ENCODE measurements around the gene SGMS1. TPM values are rescaled to one million over a fixed set of nuclear protein-coding genes. Genes with fewer than 3 reads are reported as not detected.

SGMS1 gene
- total RNA-seq, 3 donors from 2014 or later (not counting 1 experiment from before 2014, with no cell fraction given), result 24.5 to 32.7 (median 30.4) TPM

DNA sequence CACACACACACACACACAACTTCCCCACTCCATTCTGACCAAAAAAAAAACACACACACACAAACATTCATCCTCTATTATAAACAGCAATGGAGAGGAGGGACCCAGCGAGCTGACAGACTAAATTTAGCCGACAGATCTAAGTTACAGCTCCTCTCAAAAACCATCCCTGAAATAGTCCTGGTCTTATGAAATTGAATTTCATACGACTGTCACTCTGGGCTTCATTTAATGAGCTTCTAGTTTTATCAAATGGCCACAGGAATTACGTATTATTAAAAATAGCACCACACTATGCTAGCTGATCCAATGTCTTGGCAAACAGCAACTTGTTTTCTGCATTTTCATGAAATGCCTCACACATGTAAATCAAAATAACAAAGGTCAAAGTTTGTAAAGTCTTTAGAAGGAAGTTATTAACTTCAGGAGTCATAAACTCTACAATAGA, 241.2 kb downstream of the SGMS1 start:
- DNase-seq, result no peak
- Mint-ChIP-seq H3K36me3 (no peaks in the 10 kb centered on the region), H3K9me3 (no peaks in the 10 kb centered on the region), H3K27ac (no peak overlapping the region), H3K4me1 (peaks cover 22 to 26% of the 10 kb centered on the region in 2 donors), H3K4me3 (no peak overlapping the region), H3K27me3 (ENCODE audit: low read depth in 2 of 2) (no peaks in the 10 kb centered on the region)
- no peak for ATAC-seq
- H3K4me1 ChIP-seq (ENCODE audit: control insufficient read depth, insufficient read depth, low read length), result no peaks in the 10 kb centered on the region
- intact Hi-C loops (cut with micrococcal nuclease), result no loop called here
- no peaks in the 10 kb centered on the region for H3K27me3 ChIP-seq (ENCODE audit: control insufficient read depth, insufficient read depth, low read length)
- no peaks in the 10 kb centered on the region for H3K36me3 ChIP-seq (ENCODE audit: control insufficient read depth, insufficient read depth, low read length)
- WGBS (ENCODE audit: insufficient coverage), result 90% methylated on average over 4 of the region's 4 CpGs
- no peak for TF ChIP-seq CTCF (IDR thresholded peaks at IDR 0.05)
- no peaks in the 10 kb centered on the region for H3K9me3 ChIP-seq (ENCODE audit: control insufficient read depth, insufficient read depth, low read length)
- H3K4me3 ChIP-seq (ENCODE audit: low read length), result no peak overlapping the region
- no peak overlapping the region for H3K27ac ChIP-seq (ENCODE audit: low read length)

DNA sequence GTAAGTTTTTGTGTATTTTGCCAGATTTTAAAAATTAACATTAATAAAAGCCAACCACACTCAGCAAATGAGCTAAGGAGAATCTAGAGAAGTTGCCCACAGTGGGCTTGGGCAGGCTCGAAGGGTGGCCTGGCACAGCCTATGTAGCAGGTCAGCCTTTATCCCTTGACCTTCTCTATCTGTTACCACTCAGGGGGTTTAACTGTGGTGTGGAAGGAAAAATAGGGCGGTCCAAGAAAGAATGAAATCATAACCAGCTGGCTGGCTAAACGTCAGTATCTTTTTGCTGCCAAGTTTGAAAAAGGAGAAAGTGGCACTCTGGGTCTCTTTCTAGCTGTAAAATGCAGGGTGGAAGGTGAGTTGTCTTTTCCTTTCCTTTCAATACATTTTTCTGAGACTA, 242.1 kb downstream of the SGMS1 start:
- 100% methylated on average over 3 of the region's 3 CpGs for WGBS (ENCODE audit: insufficient coverage)
- no peak overlapping the region for H3K27ac ChIP-seq (ENCODE audit: low read length)
- Mint-ChIP-seq H3K27ac (no peak overlapping the region), H3K4me3 (no peak overlapping the region), H3K27me3 (ENCODE audit: low read depth in 2 of 2) (no peaks in the 10 kb centered on the region), H3K4me1 (peaks cover 17 to 21% of the 10 kb centered on the region in 2 donors), H3K36me3 (no peaks in the 10 kb centered on the region), H3K9me3 (no peaks in the 10 kb centered on the region)
- no peaks in the 10 kb centered on the region for H3K9me3 ChIP-seq (ENCODE audit: control insufficient read depth, insufficient read depth, low read length)
- no peak for TF ChIP-seq CTCF (IDR thresholded peaks at IDR 0.05)
- H3K36me3 ChIP-seq (ENCODE audit: control insufficient read depth, insufficient read depth, low read length), result no peaks in the 10 kb centered on the region
- intact Hi-C loops (cut with micrococcal nuclease), result no loop called here
- no peaks in the 10 kb centered on the region for H3K4me1 ChIP-seq (ENCODE audit: control insufficient read depth, insufficient read depth, low read length)
- no peak overlapping the region for H3K4me3 ChIP-seq (ENCODE audit: low read length)
- DNase-seq (no peak), ATAC-seq (no peak)
- no peaks in the 10 kb centered on the region for H3K27me3 ChIP-seq (ENCODE audit: control insufficient read depth, insufficient read depth, low read length)

DNA sequence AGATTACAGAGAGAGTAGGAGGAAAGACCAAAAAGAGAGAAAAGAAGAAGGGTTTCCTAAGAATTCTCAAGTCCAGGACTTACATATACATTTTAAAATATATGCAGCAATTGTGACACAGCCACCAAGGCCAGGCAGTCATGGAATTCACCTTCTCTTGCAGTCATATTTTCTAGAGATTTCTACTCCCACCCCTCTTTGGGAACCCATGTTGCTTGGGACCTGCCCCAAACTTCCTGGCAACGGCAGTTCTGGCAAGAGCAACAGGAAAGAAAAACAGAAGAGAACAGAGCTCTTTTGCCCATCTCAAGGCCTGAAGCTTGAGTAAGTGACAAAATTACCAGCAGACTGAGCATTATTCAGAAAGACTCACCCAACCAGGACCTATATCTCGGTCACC, 244.1 kb downstream of the SGMS1 start:
- intact Hi-C loops (cut with micrococcal nuclease), result no loop called here
- Histone ChIP-seq H3K4me1 (ENCODE audit: control insufficient read depth, insufficient read depth, low read length) (no peaks in the 10 kb centered on the region), H3K27ac (ENCODE audit: low read length) (no peak overlapping the region), H3K4me3 (ENCODE audit: low read length) (no peak overlapping the region), H3K36me3 (ENCODE audit: control insufficient read depth, insufficient read depth, low read length) (no peaks in the 10 kb centered on the region), H3K9me3 (ENCODE audit: control insufficient read depth, insufficient read depth, low read length) (no peaks in the 10 kb centered on the region), H3K27me3 (ENCODE audit: control insufficient read depth, insufficient read depth, low read length) (no peaks in the 10 kb centered on the region)
- ATAC-seq (no peak), DNase-seq (no peak)
- no peak for TF ChIP-seq CTCF (IDR thresholded peaks at IDR 0.05)
- no peaks in the 10 kb centered on the region for H3K9me3 Mint-ChIP-seq
- H3K36me3 Mint-ChIP-seq, result no peaks in the 10 kb centered on the region
- H3K27ac Mint-ChIP-seq, result no peak overlapping the region
- no peaks in the 10 kb centered on the region for H3K27me3 Mint-ChIP-seq (ENCODE audit: low read depth in 2 of 2)
- H3K4me1 Mint-ChIP-seq, result peaks cover 3 to 8% of the 10 kb centered on the region in 2 donors
- H3K4me3 Mint-ChIP-seq, result no peak overlapping the region
- 47% methylated on average over 2 of the region's 2 CpGs for WGBS (ENCODE audit: insufficient coverage)

GRCh38 chr10:50375745-50376144, 248.0 kb downstream of the SGMS1 start:
- DNase-seq, result no peak
- ATAC-seq, result no peak
- no peak overlapping the region for H3K27ac Mint-ChIP-seq
- Histone ChIP-seq H3K27me3 (ENCODE audit: control insufficient read depth, insufficient read depth, low read length) (no peaks in the 10 kb centered on the region), H3K4me1 (ENCODE audit: control insufficient read depth, insufficient read depth, low read length) (no peaks in the 10 kb centered on the region), H3K4me3 (ENCODE audit: low read length) (no peak overlapping the region), H3K9me3 (ENCODE audit: control insufficient read depth, insufficient read depth, low read length) (no peaks in the 10 kb centered on the region), H3K36me3 (ENCODE audit: control insufficient read depth, insufficient read depth, low read length) (no peaks in the 10 kb centered on the region), H3K27ac (ENCODE audit: low read length) (no peak overlapping the region)
- H3K27me3 Mint-ChIP-seq (ENCODE audit: low read depth in 2 of 2), result no peaks in the 10 kb centered on the region
- WGBS (ENCODE audit: insufficient coverage), result 100% methylated on average over 1 of the region's 2 CpGs
- TF ChIP-seq CTCF (IDR thresholded peaks at IDR 0.05), result no peak
- H3K4me3 Mint-ChIP-seq, result no peak overlapping the region
- no peaks in the 10 kb centered on the region for H3K9me3 Mint-ChIP-seq
- H3K36me3 Mint-ChIP-seq, result no peaks in the 10 kb centered on the region
- H3K4me1 Mint-ChIP-seq, result peaks cover 0 to 9% of the 10 kb centered on the region in 2 donors
- intact Hi-C loops (cut with micrococcal nuclease), result no loop called here
